Stimulated activated CD4-positive, alpha-beta T cell treated with anti-CD3 and anti-CD28 coated beads, Interleukin-15, amount 100 ng/mL, for 48 hours (primary cell): ENCODE results near the gene ZFHX2.

Experiments used
- DNase-seq, 2 donors: peaks; one replicate each; pipeline ENCODE4 v3.0.0-alpha.2; 2020; ENCODE audit warnings: low read depth in 2 of 2

Gene ZFHX2

GRCh38 chr14:23518709-23519108 lies 32.9 kb downstream of the ZFHX2 start:
- no peak for DNase-seq

- no peak for DNase-seq
Measured at GRCh38 chr14:23517650-23518326, 33.8 kb downstream of the ZFHX2 start.

GRCh38 chr14:23514644-23514957 lies 37.0 kb downstream of the ZFHX2 start:
- no peak for DNase-seq

- DNase-seq = no peak
Measured at GRCh38 chr14:23513818-23514643, 37.5 kb downstream of the ZFHX2 start.

GRCh38 chr14:23513005-23513817 lies 38.4 kb downstream of the ZFHX2 start:
- no peak for DNase-seq

GRCh38 chr14:23512156-23512555 lies 39.4 kb downstream of the ZFHX2 start:
- DNase-seq = peak in 1 of 2 donors; percentile 2

GRCh38 chr14:23494223-23494622 lies 57.3 kb downstream of the ZFHX2 start:
- no peak for DNase-seq

GRCh38 chr14:23492618-23493272 lies 58.8 kb downstream of the ZFHX2 start:
- DNase-seq = no peak

- no peak for DNase-seq
Measured at GRCh38 chr14:23487216-23487615, 64.3 kb downstream of the ZFHX2 start.

GRCh38 chr14:23486036-23486435 lies 65.5 kb downstream of the ZFHX2 start:
- DNase-seq = no peak

GRCh38 chr14:23485326-23485725 lies 66.2 kb downstream of the ZFHX2 start:
- DNase-seq = no peak

GRCh38 chr14:23483236-23483854 lies 68.2 kb downstream of the ZFHX2 start:
- DNase-seq = no peak

GRCh38 chr14:23482823-23483148 lies 68.8 kb downstream of the ZFHX2 start:
- no peak for DNase-seq

GRCh38 chr14:23481979-23482822 lies 69.4 kb downstream of the ZFHX2 start:
- no peak for DNase-seq

GRCh38 chr14:23481362-23481970 lies 70.1 kb downstream of the ZFHX2 start:
- DNase-seq = no peak

- DNase-seq = peak; percentile 9 to 45
Measured at GRCh38 chr14:23478109-23478759, 73.3 kb downstream of the ZFHX2 start.

GRCh38 chr14:23470947-23471346 lies 80.6 kb downstream of the ZFHX2 start:
- no peak for DNase-seq
